SJSA1 (cell line): ENCODE measurements around the gene GJA1. TPM values are rescaled to one million over a fixed set of nuclear protein-coding genes. Genes with fewer than 3 reads are reported as not detected.
"Not testable (repeated sequence)": the region's sequence is repeated elsewhere in the genome, so short reads cannot be mapped to it uniquely, and the experiment has no call there.

Source experiments
- DNase-seq, 2 experiments: peaks; one replicate each; pipeline ENCODE4 v3.0.0-alpha.2; 2015 to 2020; ENCODE audit warnings: low spot score in 2 of 2, low read depth in 1 of 2
- H3K27ac ChIP-seq: fragments of 250-450 bp; sonication (Bioruptor Pico); 2 replicates; pipeline ENCODE4 v1.5.1; 2020; ENCODE audit warnings: mild to moderate bottlenecking, moderate library complexity
- H3K27me3 ChIP-seq: fragments of 250-450 bp; sonication (Bioruptor Pico); replicated peaks from 2 replicates; pipeline ENCODE4 v1.5.1; 2020; ENCODE audit warnings: mild to moderate bottlenecking, moderate library complexity
- H3K36me3 ChIP-seq: fragments of 250-450 bp; sonication (Bioruptor Pico); 2 replicates; pipeline ENCODE4 v1.5.1; 2020; ENCODE audit warnings: mild to moderate bottlenecking
- H3K4me1 ChIP-seq: fragments of 250-450 bp; sonication (Bioruptor Pico); replicated peaks from 2 replicates; pipeline ENCODE4 v1.6.1; 2021; ENCODE audit warnings: mild to moderate bottlenecking
- H3K4me3 ChIP-seq: fragments of 250-450 bp; sonication (Bioruptor Pico); 2 replicates; pipeline ENCODE4 v1.5.1; 2020; ENCODE audit warnings: mild to moderate bottlenecking
- H3K9me3 ChIP-seq: fragments of 250-450 bp; sonication (Bioruptor Pico); replicated peaks from 2 replicates; pipeline ENCODE4 v1.5.1; 2020; ENCODE audit warnings: mild to moderate bottlenecking
- total RNA-seq: library from RNA; depleted of rRNA; stranded (reverse); fragments of >200 nt; shearing (Covaris generic); gene quantifications from 2 replicates; pipeline ENCODE4 v1.2.3, GENCODE V29; 2014

GJA1 gene
- total RNA-seq, 1 experiment from 2014 or later = 164 TPM

DNA sequence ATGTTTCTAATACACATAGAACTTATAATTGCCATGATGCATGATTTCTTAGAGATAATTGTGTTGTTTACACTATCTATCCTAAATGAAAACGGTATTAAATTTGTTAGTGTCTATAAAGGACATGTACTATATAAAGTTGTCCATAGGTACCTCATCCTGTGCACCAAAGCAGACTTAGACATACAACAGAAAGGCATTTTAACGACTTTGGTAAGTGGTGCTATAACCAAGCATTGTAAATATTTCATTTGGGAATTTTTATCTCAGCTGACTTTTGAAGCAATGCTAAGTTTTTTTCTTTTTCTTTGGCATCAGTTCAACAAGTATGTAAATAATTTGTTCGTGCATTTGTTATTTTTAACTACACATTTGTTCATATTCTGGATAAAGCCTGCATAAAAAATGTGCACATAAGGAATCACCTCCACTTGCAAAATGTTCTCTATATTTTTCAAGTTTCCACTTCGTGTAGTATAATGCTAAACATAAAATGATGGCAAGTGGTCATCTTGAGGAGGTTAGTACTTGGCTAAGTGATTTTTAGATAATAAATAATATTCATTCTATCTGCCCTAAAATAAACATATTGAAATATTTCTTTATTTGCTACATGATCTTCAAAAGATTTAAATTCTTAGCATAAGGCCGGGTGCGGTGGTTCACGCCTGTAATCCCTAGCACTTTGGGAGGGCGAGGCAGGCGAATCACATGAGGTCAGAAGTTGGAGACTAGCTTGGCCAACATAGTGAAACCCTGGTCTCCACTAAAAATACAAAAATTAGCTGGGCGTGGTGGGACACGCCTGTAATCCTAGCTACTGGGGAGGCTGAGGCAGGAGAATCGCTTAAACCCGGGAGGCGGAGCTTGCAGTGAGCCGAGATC lies 6.3 kb upstream of the GJA1 start:
- H3K9me3 ChIP-seq = no peaks in the 10 kb centered on the region
- no peak for DNase-seq
- H3K4me1 ChIP-seq = peaks cover 5% of the 10 kb centered on the region
- H3K27ac ChIP-seq = no peak overlapping the region
- H3K36me3 ChIP-seq = no peaks in the 10 kb centered on the region
- H3K4me3 ChIP-seq = no peak overlapping the region
- H3K27me3 ChIP-seq = no peaks in the 10 kb centered on the region

DNA sequence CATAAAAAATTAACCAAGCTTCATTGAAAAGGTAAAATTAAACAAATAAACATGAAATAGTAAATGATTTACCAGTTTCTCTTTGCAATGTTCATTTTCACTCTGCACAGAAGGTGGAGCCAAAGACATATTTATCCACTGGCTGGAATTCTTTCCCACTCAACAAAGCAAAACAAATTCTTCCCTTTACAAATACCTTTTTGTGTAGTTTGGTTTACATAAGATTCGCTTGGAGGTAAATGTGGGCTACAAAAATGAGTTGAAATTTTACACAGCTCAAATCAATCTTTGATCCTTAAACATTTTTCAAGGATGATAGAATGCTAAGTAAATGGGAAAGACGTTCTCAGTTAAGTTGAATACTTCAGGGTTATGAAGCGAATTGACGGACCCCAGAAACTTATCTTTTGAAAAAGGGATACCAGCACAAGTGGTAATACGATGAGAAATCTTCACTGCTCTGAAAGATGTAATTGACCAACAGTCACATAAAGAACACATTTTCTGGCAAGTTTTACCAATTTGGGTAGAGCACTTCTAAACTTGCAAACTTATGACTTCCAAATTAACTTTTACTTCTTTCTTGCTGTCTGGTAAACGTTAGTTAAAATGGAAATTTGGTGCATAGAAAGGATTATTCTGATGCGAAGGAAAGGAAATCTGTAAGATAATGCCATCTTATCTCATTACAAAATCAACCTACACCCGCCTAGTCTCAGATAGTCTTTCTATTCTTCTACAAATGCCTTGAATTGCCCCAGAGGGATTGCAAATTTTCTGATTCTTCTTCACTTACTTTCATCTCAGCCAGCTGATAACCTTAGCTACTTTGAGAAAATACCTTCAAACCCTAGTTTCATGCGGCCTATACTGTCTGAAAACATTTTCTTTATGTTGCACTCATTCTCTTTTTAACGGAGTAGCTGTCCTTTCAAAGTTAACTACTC lies 4.7 kb upstream of the GJA1 start:
- no peaks in the 10 kb centered on the region for H3K27me3 ChIP-seq
- H3K4me3 ChIP-seq = no peak overlapping the region
- H3K27ac ChIP-seq = no peak overlapping the region

DNA sequence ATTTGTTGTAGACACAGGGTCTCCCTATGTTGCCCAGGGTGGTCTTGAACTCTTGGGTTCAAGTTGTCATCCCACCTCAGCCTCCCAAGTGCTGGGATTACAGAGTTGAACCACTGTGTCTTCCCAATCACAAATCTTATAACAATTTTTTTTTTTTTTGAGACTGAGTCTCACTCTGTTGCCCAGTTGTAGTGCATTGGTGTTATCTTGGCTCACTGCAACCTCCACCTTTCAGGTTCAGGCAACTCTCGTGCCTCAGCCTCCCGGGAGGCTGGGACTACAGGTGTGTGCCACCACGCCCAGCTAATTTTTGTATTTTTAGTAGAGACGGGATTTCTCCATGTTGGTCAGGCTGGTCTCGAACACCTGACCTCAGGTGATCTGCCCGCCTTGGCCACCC lies 3.7 kb upstream of the GJA1 start:
- not testable (repeated sequence) for DNase-seq

More for the DNA sequence above, 4.7 kb upstream of the GJA1 start:
- DNase-seq = peak in 1 of 2 experiments; percentile 51
- Histone ChIP-seq H3K4me1 (peaks cover 15% of the 10 kb centered on the region), H3K36me3 (no peaks in the 10 kb centered on the region), H3K9me3 (no peaks in the 10 kb centered on the region)

DNA sequence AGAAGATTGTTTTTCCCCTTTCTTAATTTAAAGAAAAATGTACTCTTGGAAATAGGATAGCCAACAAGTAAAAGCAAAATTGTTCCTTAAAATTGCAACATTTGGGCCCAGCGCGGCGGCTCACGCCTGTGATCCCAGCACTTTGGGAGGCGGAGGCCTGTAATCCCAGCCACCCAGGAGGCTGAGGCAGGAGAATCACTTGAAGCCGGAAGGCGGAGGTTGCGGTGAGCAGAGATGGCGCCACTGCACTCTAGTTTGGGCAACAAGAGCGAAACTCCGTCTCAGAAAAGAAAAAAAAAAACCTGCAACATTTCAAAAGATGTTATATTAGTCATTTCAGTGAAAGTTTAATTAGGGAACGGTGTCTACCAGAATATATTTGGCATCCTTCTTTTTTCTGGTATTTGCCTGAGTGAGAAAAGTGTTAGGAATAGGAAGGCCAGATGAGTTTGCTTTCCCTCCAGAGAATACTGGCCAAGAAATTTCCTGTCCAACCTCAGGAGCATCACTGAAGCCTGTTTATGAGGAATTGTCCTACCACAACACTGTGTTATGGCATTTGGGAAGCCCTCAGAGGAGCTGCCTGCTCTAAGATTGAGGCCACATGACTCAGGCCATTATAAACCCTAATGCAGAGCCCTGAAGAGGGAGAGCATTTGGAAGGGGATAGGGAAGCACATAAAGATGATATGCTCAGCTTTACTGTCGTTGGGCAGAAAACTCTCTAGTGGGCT lies 1.2 kb upstream of the GJA1 start:
- Histone ChIP-seq H3K27ac (peak overlapping the region; percentile 3; the same call in 1 of the 2 replicates), H3K27me3 (no peaks in the 10 kb centered on the region), H3K36me3 (peaks cover 9% of the 10 kb centered on the region; the same call in 1 of the 2 replicates), H3K4me1 (peaks cover 18% of the 10 kb centered on the region), H3K9me3 (no peaks in the 10 kb centered on the region), H3K4me3 (no peak overlapping the region)
- no peak for DNase-seq

More for the DNA sequence above, 3.7 kb upstream of the GJA1 start:
- not testable (repeated sequence) for H3K27ac ChIP-seq, H3K9me3 ChIP-seq, H3K4me3 ChIP-seq, H3K27me3 ChIP-seq, H3K36me3 ChIP-seq
- peaks cover 15% of the 10 kb centered on the region for H3K4me1 ChIP-seq

DNA sequence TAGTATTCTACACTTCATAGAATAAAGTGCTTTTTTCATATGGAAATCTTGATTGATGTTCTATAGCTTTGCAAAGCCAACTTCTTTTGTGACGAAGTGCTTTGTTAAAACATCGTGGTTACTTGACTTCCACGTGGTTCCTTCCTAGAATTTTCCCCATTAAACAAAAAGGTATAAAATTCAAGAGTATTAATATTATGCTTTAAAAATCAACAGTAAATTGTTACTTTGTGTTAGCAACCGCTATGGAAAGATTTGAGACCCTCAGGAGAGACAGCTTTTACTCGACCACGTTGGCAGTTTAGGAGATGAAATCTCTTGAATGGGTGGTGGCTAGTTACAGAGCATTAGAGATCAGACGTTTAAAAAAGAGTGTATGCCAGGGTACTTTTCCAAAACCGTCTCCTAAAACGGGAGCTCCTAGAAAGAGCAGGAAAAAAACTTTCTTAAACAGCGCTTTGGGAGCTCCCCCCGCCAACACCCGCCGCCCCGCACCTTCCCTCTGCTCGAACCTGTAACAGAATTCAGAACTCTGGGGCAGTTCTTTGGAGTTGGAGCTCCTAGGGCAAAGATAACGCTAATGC lies 920 bp downstream of the GJA1 start:
- H3K4me1 ChIP-seq = peaks cover 26% of the 10 kb centered on the region
- no peaks in the 10 kb centered on the region for H3K27me3 ChIP-seq
- H3K9me3 ChIP-seq = no peaks in the 10 kb centered on the region
- H3K4me3 ChIP-seq = peak overlapping the region; percentile 54
- H3K36me3 ChIP-seq = peaks cover 11% of the 10 kb centered on the region; the same call in 1 of the 2 replicates
- DNase-seq = peak in 1 of 2 experiments; percentile 50
- peak overlapping the region; percentile 93 for H3K27ac ChIP-seq

DNA sequence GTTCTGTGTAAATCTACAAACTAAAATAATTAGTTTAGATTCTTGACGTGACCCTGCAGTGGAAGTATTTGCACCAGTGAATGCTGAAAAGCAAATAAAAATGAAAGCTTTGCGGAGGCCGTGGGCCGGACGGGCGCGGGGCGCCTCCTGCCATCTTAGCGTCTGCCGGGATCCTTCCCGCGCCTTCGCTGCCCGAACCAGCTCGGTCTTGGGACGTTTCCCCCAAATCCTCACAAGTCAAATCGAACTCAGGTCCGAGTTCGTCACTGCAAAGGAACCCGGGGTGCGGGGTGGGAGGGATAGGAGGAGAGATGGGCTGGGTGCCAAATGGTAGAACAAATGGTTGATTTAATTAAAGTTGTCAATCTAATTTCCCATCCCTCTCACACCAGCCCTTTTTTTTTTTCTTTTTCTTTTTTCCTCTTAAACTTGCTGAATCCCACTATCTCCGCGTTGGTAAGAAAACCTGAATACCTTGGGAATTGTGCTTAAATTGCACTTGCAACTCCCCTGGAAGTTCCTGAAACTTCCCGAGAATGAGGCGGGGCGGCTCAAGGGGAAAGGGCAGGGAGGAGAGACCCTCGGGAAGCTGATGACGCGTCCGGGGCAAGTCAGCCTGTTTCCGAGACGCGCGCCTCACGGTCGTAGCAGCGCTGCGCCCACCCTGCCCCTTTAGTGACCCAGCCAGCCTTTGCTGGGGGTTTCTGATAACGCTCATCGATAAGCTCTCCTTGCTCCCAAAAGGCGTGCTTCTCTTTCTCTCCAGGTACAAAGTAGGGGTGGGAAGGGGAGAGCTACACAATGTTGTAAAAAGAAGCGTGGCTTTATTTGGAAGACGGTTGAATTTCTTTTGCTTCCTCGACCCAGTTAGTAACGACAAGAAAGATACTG lies 1.8 kb downstream of the GJA1 start:
- Histone ChIP-seq H3K4me3 (peak overlapping the region; percentile 54), H3K27ac (peak overlapping the region; percentile 93), H3K36me3 (peaks cover 12% of the 10 kb centered on the region; the same call in 1 of the 2 replicates), H3K9me3 (no peaks in the 10 kb centered on the region), H3K4me1 (peaks cover 29% of the 10 kb centered on the region), H3K27me3 (no peaks in the 10 kb centered on the region)
- DNase-seq = peak; percentile 61 to 67

DNA sequence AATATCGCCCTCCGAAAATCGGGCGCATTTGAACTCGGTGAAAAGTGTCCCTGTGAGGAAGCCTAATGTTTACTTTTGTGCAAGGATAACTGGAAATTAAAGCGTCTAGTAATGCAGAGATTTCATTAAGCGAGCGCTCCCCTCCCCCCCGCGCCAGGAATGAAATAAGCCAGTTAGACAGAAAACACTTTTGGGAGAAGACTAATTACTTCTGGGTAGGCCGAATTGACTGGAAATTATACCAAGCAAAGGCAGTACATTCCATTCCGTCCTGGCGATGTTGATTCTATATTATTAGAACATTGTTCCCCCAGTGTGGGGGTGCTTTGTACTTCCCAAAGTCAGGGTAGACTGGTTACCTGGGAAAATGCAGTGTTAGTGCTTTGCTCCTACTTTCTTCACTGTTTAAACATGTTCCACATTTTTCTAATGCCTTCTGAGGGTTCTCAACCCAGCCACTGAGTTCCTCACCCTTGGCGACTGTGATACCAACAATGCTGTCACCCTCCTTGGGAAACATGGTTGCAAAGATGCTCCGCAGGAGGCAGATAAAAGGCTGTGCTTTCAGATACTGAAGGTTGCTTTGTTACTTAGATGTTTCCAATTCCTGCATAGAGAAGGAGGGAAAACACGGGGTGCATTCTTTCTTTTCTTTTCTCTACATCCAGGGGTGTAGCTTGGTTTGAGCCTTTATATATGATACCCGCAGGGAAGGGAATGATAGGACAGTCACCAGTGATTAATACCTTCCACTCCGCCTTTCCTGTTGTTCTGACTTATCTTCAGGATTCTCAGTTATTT lies 2.6 kb downstream of the GJA1 start:
- Histone ChIP-seq H3K27ac (peak overlapping the region; percentile 93), H3K27me3 (no peaks in the 10 kb centered on the region), H3K4me1 (peaks cover 35% of the 10 kb centered on the region), H3K36me3 (peaks cover 12% of the 10 kb centered on the region; the same call in 1 of the 2 replicates), H3K4me3 (peak overlapping the region; percentile 54), H3K9me3 (no peaks in the 10 kb centered on the region)
- peak; percentile 57 to 83 for DNase-seq

DNA sequence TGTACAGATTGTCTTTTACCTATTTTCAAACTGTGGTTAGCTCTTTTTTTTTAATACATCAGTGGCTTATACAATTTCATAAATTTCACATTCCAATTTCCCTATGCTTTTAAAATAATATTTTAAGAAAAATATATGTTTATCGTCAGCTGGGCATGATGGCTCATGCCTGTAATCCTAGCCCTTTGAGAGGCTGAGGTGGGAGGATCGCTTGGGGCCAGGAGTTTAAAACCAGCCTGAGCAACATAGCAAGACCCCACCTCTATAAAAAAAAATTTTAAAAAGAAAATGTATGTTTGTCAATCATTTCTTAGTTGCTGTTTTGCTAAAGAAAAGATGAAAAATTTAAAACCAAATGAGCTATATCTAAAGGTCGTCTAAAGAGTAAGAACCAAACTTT lies 3.4 kb downstream of the GJA1 start:
- no peak for DNase-seq
- Histone ChIP-seq H3K27me3 (no peaks in the 10 kb centered on the region), H3K4me3 (no peak overlapping the region), H3K9me3 (no peaks in the 10 kb centered on the region), H3K4me1 (peaks cover 35% of the 10 kb centered on the region), H3K36me3 (peaks cover 12% of the 10 kb centered on the region; the same call in 1 of the 2 replicates), H3K27ac (peak overlapping the region; percentile 93)

DNA sequence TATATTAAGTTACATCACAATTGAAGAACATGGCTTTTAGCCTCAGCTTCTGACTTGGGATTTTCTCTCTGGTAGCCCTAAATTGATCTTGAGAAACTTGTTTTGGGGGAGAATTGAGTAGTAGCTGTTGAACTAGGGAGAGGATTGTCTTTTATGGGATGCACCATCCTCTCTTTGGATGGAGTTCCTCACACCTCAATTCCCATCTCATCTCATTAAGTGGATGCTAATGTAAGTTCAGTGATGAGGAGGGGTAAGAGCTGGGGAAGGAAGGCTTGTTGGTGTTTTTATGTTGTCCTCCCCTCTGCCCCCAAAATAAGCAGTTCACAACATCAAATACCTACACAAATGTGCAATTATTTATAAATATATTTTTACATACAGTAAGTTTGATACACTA lies 4.0 kb downstream of the GJA1 start:
- H3K4me1 ChIP-seq = peaks cover 38% of the 10 kb centered on the region
- peak overlapping the region; percentile 6; the same call in 1 of the 2 replicates for H3K27ac ChIP-seq
- no peak overlapping the region for H3K4me3 ChIP-seq
- peaks cover 12% of the 10 kb centered on the region; the same call in 1 of the 2 replicates for H3K36me3 ChIP-seq
- no peaks in the 10 kb centered on the region for H3K9me3 ChIP-seq
- DNase-seq = no peak
- H3K27me3 ChIP-seq = no peaks in the 10 kb centered on the region

DNA sequence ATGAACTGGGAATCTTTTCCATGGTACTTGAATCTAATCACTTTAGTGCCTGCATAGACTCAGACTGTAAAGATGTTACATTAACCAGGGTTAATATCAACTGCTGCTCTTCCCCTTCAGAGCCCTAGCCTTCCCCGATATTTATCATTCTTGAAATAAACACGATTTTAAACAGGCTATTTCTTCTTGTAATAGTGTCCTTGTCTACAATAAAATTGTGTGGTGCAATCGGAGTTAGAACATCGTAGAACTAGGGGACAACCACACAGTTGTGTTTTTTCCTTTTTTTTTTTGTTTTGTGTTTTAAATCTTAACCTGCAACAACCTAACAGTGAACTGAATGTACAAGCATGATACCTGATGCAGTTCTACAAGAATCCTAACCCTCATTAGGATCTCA lies 4.5 kb downstream of the GJA1 start:
- 0 out of 2 replicates have a peak overlapping the region, but pooled peaks have one; percentile 6 for H3K27ac ChIP-seq
- DNase-seq = no peak
- no peaks in the 10 kb centered on the region for H3K27me3 ChIP-seq

DNA sequence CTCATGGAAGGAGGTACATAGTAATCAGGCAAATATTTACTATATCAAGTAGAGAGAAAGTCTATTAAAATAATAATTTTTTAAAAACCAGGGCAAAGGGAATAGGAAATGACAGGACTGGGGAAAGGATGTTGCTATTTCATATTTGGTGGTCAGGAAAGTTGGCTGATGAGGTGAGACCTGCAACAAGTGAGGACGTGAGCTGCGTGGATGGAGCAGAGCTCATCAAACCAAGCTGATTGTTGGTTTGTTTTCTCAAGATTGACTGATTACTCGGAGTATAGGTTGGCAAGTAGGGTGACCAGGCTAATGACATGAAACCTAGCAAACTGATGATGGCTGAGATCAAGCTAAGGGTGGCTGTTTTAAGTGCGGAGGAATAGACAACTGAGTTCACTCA lies 6.0 kb downstream of the GJA1 start:
- Histone ChIP-seq H3K4me1 (peaks cover 28% of the 10 kb centered on the region), H3K27me3 (no peaks in the 10 kb centered on the region), H3K27ac (no peak overlapping the region), H3K36me3 (peaks cover 21% of the 10 kb centered on the region), H3K9me3 (no peaks in the 10 kb centered on the region), H3K4me3 (no peak overlapping the region)
- no peak for DNase-seq

More for the DNA sequence above, 4.5 kb downstream of the GJA1 start:
- H3K36me3 ChIP-seq = peaks cover 12% of the 10 kb centered on the region; the same call in 1 of the 2 replicates
- no peaks in the 10 kb centered on the region for H3K9me3 ChIP-seq
- H3K4me3 ChIP-seq = no peak overlapping the region
- peaks cover 33% of the 10 kb centered on the region for H3K4me1 ChIP-seq
